ENCODE measurements around the gene TMEM168. TPM values are rescaled to one million over a fixed set of nuclear protein-coding genes. Genes with fewer than 3 reads are reported as not detected.
"Not testable (repeated sequence)": the region's sequence is repeated elsewhere in the genome, so short reads cannot be mapped to it uniquely, and the experiment has no call there.

TMEM168 gene, protein sequence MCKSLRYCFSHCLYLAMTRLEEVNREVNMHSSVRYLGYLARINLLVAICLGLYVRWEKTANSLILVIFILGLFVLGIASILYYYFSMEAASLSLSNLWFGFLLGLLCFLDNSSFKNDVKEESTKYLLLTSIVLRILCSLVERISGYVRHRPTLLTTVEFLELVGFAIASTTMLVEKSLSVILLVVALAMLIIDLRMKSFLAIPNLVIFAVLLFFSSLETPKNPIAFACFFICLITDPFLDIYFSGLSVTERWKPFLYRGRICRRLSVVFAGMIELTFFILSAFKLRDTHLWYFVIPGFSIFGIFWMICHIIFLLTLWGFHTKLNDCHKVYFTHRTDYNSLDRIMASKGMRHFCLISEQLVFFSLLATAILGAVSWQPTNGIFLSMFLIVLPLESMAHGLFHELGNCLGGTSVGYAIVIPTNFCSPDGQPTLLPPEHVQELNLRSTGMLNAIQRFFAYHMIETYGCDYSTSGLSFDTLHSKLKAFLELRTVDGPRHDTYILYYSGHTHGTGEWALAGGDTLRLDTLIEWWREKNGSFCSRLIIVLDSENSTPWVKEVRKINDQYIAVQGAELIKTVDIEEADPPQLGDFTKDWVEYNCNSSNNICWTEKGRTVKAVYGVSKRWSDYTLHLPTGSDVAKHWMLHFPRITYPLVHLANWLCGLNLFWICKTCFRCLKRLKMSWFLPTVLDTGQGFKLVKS
- 4.5 and 18.2 TPM in 2 replicates for total RNA-seq (2014; rRNA removed; shearing (Covaris generic); ENCODE audit: low replicate concordance)

DNA sequence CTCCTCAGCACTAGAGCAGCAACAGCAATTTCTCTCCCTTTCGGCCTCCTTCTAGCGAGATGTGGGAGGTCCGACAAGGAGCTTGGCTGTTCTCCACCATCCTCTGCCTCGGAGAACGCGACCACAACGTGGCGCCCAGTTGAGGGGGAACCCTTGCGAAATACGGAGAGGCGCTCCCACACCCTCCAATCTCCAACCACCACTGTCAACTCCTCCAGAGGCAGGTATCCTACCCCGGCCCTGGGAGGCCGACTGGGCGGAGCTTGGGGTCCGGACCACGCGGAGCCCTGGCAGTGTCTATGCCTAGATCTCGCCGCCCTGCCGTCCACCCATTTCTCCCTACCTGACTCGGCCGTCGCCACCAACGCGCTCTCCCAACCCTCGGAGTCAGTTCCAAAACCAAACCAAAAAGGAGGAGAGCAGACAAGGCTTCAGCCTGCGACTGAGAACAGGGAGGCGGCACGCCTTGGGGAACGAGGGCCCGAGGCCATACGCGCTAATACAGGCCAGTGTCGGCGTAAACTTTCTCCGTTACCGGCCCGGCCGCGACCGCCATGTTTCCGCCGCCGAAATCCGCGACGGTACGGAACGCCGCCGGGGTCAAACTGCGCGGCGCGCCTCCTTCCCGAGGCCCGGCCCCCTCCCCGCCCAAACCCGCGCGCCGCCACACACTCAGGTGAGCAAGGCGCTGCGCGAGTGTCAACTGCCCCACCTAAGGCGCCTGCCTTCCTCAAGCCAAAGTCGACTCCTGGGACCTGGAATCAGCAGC, at the start of gene TMEM168:
Gene TMEM168, minus strand, starts transcription at position 577 of the 769 bp plus-strand sequence. CDS start 5,568 bp downstream, outside the sequence.
- in situ Hi-C loops (cut with HindIII; ENCODE audit: low pct_unique_long_range_greater_than_20kb, low sequenced_read_pairs): no loop called here
- peak; percentile 77 for DNase-seq (ENCODE audit: low read depth)

DNA sequence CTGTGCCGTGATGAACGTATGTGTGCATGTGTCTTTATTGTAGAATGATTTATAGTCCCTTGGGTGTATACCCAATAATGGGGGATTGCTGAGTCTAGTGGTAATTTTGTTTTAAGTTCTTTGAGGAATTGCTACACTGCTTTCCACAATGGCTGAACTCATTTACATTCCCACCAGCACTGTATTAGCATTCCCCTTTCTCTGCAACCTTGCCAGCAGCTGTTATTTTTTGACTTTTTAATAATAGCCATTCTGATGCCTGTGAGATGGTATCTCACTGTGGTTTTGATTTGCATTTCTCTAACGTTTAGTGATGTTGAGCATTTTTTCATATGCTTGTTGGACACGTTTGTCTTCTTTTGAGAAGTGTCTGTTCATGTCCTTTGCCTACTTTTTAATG, 45.7 kb upstream of the TMEM168 start:
- in situ Hi-C loops (cut with HindIII; ENCODE audit: low pct_unique_long_range_greater_than_20kb, low sequenced_read_pairs); DNase-seq (ENCODE audit: low read depth): not testable (repeated sequence)

DNA sequence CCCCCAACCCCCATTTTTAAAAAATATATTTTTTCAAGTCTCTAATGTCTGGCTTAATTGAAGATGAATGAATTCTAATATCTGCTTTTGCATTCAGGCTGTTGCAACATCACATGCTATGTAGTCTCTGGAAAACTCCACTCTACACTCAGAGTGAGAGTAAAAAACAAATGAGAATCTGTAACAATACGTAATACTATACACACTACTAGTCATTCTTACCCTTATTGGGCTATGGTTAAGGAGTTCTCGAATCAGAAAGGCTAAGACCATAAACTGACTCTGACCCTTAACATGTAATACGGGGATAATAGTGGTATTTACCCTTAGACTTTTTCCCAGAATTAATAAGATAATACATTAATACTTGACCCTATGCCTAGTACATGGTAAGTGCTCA, 42.9 kb upstream of the TMEM168 start:
- no peak for DNase-seq (ENCODE audit: low read depth)
- in situ Hi-C loops (cut with HindIII; ENCODE audit: low pct_unique_long_range_greater_than_20kb, low sequenced_read_pairs): no loop called here

DNA sequence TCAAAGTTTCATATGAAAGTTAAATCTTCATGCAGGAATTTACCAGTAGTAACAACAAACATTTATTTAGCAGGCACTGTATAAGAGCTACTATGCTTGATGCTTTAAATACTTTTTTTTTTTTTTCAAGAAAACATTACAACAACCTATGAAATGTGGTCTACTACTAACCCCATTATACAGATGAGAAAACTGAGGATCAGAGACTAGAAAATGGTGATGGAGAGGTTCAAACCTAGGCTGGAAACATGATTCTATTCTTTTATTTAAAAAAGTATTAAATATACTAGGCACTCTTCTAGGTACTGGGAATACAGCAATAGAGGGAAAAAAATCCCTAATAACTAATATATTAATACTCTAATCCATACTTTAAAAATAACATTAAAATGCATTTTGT, 40.6 kb upstream of the TMEM168 start:
- in situ Hi-C loops (cut with HindIII; ENCODE audit: low pct_unique_long_range_greater_than_20kb, low sequenced_read_pairs): no loop called here

DNA sequence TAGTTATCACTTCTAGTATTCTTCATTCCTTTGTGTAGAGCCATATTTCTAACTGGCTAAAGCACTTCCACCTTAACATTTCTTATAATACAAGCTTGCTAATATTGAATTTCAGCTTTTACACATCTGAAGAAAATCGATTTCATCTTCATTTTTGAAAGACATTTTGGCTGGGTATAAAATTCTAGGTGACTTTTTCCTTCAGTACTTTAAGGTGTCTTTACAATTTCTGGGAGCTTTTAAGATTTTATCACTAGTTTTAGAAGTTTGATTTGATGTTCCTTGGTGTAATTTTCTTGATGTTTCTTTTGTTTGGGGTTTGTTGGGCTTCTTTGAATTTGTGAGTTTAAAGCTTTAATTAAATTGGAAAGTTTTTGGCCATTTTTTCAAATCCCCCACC, 38.5 kb upstream of the TMEM168 start:
- in situ Hi-C loops (cut with HindIII; ENCODE audit: low pct_unique_long_range_greater_than_20kb, low sequenced_read_pairs): no loop called here
- no peak for DNase-seq (ENCODE audit: low read depth)

More for the DNA sequence above, 40.6 kb upstream of the TMEM168 start:
- no peak for DNase-seq (ENCODE audit: low read depth)

DNA sequence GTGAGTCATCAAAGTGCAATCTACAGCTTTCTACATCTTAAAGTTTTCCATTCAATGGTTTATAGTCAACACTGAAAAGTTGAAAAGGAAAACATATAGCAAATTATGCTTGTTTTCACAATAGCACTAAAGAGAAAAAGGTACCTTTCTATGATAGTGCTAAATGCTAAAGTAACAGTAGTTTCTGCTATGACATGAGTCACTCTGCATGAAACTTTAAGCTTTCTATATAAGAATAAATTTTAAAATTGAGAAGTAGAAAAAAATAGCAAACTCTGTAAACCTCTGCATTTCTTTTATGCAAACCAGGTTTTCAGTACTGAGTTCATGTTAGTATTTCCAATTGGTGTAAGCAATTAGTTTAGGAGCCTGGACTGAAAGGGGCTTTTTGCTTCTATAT, 31.2 kb upstream of the TMEM168 start:
- no peak for DNase-seq (ENCODE audit: low read depth)
- in situ Hi-C loops (cut with HindIII; ENCODE audit: low pct_unique_long_range_greater_than_20kb, low sequenced_read_pairs): no loop called here

DNA sequence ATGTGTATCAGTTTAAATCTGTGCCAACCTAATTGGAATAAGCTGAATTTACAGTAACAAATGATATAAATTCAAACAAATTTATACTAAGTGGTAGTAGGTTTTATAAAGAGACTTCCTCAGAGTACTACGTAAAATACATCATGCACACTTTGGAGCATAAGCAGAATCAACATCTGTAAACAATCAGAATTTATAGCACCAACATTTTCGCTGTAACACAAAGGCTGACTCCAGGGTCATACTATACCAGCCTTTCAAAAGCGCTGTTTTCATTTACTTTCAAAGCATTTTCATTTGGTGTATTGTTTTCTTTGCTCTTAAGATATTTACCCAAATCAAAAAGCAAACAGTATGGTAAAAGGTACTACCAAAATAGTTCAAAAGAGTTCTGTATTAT, 29.3 kb upstream of the TMEM168 start:
- in situ Hi-C loops (cut with HindIII; ENCODE audit: low pct_unique_long_range_greater_than_20kb, low sequenced_read_pairs): no loop called here
- DNase-seq (ENCODE audit: low read depth): no peak

DNA sequence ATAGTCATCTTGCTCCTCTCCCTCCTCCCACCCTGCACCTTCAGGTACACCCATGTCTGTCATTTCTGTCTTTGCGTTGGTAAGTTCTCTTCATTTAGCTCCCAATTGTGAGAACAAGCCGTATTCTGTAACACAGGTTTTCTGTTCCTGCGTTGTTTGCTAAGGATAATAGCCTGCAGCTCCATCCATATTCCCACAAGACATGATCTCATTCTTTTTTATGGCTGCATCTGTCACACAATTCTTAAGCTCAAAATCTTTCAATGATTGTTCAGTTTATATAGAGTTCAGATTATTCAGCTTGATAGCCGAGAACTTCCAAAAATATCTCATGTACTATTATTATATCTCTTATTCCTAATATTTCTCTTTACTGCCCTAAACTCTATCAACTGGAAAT, 16.0 kb upstream of the TMEM168 start:
- in situ Hi-C loops (cut with HindIII; ENCODE audit: low pct_unique_long_range_greater_than_20kb, low sequenced_read_pairs): no loop called here
- DNase-seq (ENCODE audit: low read depth): no peak

DNA sequence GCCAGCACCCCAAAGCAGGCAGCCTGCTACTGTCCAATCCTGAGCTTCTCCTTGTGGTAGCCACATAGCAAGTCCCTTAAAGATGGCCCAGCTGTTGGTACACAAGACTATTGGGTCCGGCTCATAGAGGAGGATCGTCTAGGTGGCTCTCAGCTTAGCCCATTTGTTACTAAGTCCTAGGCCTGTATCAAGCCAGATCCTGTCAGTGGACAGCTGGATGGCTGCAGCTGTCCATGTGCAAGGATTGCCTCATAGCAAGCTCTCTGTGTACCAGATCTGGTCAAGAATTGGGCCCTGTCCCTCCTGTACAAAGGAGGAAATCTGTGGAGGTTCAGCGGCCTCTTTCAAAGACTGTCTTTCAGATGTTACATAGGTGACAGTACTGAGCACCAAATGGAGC, 12.2 kb upstream of the TMEM168 start:
- in situ Hi-C loops (cut with HindIII; ENCODE audit: low pct_unique_long_range_greater_than_20kb, low sequenced_read_pairs): no loop called here
- no peak for DNase-seq (ENCODE audit: low read depth)

DNA sequence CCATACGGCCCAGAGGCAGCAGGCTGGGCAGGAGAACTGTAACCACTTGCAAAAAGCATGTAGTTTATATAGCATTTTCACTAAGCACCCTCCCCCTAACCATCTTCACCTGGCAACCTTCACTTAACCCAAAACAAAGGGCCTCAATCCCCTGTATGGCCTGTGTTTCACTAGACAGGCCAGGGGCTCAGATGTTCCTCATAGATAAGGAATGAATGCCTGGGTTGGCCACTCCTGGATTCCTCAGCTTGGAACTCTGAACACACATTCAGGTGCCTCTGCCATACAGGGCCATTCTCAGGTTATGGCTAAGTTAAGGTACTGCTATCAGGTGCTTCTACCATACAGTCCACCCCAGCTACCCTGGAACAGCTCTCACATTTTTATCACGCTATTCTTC, 10.3 kb upstream of the TMEM168 start:
- in situ Hi-C loops (cut with HindIII; ENCODE audit: low pct_unique_long_range_greater_than_20kb, low sequenced_read_pairs): no loop called here
- DNase-seq (ENCODE audit: low read depth): no peak

DNA sequence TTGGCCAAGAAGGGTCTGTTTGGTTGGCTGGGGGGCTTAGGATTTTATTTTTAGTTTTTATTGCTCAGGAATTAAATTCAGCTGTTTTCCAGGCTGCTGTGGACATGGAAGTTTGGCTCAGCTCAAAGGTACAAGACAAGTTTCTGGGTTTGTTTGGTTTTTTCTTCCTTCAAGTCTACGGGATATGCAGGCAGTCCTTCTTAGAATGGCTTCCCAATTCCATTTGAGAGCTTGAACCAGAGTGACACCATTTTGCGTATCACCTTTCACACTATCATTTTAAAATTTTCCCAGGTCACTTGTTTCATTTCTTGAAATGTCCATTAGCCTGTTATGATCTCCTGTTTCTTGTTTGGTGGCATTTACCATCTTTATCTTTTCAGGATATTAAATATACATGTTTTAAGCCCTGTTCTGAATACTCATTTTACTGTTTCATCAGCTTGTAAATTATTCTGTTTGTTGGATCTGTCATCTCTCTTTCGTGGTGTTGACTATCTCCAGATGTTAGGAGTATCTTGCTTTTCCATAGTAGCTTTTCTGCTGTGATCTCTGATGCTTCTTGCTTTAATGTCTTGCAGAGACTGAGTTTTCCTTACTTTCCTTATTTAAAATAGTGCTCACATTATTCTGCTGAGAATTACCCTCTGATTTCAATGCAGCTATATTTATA, 9.4 kb upstream of the TMEM168 start:
- no peak for DNase-seq (ENCODE audit: low read depth)
- in situ Hi-C loops (cut with HindIII; ENCODE audit: low pct_unique_long_range_greater_than_20kb, low sequenced_read_pairs): no loop called here

DNA sequence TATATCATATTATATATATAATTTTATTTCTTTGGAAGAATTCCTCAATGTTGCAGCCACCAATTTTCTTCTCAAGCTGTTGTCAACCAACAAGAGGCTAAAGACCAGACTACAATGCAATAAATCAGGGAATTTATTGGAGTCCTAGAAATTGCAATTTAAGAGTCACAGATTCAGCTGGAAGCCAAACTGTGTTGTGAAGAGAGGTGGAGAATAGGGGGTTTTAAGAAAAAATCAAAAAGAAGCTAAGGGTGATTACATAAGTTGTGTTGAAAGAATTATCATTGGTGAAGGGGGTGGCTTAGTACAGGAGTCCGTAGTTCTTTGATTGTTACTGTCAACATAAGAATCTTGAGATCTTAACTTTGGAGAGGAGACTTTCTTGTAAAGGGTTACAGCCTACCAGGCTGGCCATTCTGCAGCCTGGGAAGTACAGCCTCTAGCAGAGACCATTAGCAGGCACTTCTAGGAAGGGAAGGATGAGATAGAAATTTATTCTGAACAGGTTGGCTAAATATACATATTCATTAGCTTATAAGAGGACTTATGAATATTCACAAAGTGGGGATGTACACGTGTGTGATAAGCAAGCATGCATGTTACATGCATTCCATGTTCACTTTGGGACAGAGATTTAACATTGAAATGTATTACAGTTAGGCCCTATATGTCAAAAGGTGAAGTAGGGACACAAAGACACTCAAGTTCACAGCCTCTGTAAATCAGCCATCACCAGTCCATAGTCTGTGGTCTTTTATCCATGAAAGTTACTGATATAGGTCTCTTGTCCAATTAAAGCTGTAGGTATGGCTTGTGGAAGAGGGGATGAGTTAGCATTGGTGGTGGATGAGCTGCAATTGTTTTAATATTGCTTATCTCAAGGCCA, 8.3 kb upstream of the TMEM168 start:
- no peak for DNase-seq (ENCODE audit: low read depth)
- in situ Hi-C loops (cut with HindIII; ENCODE audit: low pct_unique_long_range_greater_than_20kb, low sequenced_read_pairs): no loop called here

DNA sequence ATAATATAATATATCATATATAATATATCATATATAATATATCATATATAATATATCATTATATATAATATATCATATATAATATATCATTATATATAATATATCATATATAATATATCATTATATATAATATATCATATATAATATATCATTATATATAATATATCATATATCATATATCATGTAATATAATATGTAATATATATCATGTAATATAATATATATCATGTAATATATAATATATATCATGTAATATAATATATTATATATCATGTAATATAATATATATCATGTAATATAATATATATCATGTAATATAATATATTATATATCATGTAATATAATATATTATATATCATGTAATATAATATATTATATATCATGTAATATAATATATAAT, 6.4 kb upstream of the TMEM168 start:
- in situ Hi-C loops (cut with HindIII; ENCODE audit: low pct_unique_long_range_greater_than_20kb, low sequenced_read_pairs); DNase-seq (ENCODE audit: low read depth): not testable (repeated sequence)

DNA sequence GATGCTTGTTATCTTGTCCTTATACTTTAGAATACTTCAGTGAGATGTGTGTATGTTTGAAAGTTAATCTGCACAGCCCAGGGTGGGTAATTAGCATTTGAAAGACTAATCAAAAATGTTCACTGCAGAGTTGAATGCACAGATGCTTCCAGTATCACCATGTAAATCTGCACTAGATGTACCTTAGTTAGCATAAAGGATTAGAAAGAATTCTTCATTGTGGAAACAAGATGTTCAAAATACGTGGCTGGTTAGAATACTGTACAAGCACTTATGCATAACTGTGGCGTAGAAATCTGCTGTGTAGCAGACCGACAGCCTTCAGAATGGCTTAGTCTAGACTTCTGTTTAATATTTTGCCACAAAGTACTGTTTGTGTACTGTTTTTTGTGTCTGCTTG, 2.2 kb upstream of the TMEM168 start:
- in situ Hi-C loops (cut with HindIII; ENCODE audit: low pct_unique_long_range_greater_than_20kb, low sequenced_read_pairs): no loop called here
- DNase-seq (ENCODE audit: low read depth): no peak

DNA sequence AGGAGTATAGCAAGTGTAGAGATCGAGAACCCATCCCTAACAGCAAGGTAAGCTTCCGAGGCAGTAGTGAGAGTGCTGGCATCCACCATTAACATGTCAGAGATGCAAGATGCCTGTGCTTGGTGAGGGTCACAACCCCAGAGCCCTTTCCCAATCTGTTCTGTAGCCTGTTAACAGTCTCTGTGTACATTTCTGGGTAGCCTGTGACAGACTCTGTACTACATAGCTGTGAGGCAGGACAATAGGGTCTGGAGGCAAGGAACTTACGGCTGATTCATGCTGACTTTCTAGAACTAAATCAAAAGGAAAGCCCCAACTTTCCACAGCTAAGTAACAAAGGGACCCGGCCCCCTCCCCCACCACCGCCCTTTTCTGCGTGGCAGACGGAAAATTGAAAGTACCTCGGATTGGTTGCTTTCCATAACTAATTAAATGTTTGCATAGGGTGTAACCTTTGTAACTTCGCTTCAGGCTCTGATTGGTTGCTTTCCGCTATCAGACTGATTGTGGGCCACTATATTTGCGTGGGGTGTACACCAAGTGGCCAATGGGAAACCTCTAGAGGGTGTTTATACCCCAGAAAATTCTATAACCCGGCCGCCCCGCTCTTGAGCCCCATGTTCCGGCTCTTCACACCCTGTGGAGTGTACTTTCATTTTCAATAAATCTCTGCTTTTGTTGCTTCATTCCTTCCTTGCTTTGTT, 1.4 kb upstream of the TMEM168 start:
- DNase-seq (ENCODE audit: low read depth): no peak
- in situ Hi-C loops (cut with HindIII; ENCODE audit: low pct_unique_long_range_greater_than_20kb, low sequenced_read_pairs): no loop called here

DNA sequence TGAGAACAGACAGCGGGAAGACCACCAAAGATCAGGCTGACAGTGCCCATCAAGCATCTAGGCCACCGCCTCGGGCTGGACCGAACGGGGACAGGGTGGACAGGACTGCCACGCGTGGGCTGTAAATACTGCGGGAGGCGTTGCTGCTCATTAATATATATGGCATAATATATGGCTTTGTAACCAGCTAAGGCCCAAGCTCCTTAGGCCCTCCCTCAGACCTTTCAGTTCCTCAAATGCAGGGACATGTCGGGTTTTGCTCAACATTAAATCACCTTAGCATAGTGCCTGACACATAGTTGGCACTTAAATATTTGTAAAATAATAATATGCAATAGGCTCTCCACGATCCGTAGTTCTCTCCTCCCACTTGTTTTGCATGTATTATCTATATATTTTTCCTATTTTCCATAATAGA, 402 bp upstream of the TMEM168 start:
- no peak for DNase-seq (ENCODE audit: low read depth)
- in situ Hi-C loops (cut with HindIII; ENCODE audit: low pct_unique_long_range_greater_than_20kb, low sequenced_read_pairs): no loop called here

DNA sequence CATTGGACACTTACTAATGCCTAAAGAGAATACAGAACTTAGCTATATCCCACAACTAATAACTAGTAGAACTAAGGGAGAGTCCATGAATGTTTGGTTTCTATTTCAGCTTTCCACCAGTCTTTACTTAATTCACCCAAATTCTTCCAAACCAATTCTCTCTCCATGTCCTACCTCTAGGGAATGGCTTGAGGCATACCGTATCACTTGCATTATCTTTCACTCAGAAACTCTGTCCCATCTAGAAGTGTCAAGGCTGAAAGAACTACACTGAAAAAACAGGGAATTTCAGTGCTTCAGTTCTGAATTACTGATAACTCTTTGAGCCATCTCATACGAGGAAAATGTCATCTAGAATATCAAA, 758 bp downstream of the TMEM168 start:
- in situ Hi-C loops (cut with HindIII; ENCODE audit: low pct_unique_long_range_greater_than_20kb, low sequenced_read_pairs): no loop called here
- DNase-seq (ENCODE audit: low read depth): no peak
